ENCODE measurements around the gene COL7A1.
A peak's percentile ranks its signal among the peaks of the same experiment; 100 is the strongest.

COL7A1 gene

DNA sequence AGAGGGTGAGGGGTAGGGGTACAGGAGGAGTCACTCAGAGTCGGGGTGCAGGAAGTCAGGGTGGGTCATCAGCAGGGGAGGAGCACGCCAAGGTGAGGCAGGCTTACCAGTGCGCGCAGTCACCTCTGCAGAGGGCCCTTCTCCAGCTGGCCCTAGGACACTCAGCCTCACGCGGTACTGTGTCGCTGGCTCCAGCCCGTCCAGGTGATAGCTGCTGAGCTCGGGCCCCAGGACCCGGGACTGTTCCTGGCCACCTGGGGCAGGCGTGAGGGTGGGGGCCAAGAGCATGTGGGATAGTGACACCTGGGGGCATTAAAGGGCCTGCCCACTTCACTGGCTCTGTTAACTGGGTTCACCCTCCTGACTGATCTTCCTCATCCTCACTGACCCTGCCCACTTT lies 7.4 kb downstream of the COL7A1 start:
- no peak for DNase-seq

GRCh38 chr3:48585411-48585810 lies 9.7 kb downstream of the COL7A1 start:
- DNase-seq, result no peak

- DNase-seq, result no peak
These were observed 10.3 kb downstream of the COL7A1 start for GRCh38 chr3:48584836-48585235.

GRCh38 chr3:48581621-48582481 lies 13.3 kb downstream of the COL7A1 start:
- no peak for DNase-seq

DNA sequence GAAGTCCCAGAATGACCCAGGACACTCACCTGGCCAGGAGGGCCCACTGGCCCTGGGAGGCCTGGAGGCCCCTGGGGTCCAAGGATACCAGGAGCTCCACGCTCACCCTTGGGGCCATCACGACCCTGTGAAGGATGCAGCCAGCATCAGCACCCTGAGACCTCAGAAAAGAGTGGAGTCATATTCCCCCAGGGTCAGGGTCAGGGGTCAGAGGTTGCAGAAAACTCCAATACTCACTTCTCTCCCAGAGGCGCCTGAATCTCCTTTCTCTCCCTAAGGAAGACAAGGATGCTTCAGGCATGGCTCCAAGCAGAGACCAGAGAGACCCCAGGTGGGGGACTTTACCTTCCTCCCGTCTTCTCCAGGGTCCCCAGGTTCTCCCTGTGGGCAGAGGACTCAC lies 18.5 kb downstream of the COL7A1 start:
- no peak for DNase-seq

DNA sequence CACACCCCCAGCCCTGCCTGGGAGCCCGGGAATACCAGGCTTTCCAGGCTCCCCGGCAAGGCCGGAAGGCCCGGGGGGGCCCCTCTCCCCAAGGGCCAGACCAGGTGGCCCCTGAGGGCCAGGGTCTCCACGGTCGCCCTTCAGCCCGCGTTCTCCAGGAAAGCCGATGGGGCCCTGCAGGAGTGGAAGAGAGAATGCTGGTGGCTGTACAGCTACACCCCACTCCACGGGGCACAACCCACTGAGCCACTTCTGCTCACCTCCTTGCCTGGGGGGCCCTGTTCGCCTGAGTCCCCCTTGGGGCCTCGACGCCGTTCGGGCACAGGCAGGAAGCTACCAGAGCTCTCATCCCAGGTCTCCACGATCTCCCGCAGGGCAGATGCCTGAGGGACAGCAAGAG lies 19.8 kb downstream of the COL7A1 start:
- no peak for DNase-seq

GRCh38 chr3:48573973-48574585 lies 21.1 kb downstream of the COL7A1 start:
- no peak for DNase-seq

DNA sequence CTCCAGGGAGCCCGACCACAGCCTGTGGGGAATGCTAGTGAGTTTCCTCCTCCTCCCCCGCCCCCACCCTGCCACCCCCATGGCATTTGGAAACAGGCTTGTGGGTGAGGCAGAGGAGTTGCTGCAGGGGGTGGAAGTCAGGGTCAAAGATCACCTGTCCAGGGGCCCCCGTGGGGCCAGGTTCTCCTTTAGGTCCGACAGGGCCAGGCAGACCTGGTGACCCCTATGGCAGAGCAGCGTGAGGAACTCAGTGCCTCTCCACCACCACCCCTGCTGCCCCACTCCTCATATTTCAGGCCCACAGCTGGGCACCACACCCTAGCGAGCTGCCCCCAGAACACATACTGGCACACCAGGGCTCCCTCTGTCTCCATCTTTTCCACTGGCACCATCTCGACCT lies 22.6 kb downstream of the COL7A1 start:
- no peak for DNase-seq

DNA sequence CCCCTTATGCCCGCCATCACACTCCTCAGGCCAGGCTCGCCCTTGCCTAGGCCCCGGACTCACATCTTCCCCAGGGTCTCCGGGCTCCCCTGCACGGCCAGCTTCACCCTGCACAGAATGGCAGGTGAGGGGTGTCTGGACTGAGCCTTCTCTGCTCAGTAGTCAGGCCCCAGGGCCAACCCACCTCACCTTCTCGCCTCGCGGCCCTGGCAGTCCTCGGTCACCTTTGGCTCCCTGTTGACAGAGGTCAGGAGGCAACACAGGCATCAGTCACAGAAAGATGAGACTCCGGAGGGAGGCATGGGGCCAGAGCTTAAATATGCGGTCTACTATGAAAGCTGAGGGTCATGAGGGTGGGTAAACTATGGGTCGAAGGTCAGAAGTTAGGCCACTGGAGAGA lies 23.2 kb downstream of the COL7A1 start:
- DNase-seq, result no peak

GRCh38 chr3:48569808-48570450 lies 25.2 kb downstream of the COL7A1 start:
- DNase-seq, result no peak

DNA sequence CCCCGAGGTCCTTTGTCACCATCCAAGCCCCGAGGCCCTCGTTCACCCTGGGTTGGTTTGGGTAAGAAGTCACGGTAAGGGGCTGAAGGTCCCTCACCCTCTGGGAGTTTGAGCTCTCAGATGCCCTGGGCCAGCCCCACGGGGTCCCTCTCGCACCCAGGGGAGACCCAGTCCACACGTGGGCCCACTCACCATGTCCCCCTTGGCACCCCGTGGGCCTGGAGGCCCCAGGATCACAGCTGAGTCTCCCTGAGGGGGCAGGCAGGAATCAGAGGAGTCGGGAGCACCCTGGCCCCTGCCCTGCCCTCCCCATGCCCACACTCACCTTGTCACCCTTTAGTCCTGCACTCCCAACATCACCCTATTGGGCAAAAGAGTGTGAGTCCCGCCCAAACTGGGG lies 25.7 kb downstream of the COL7A1 start:
- no peak for DNase-seq

DNA sequence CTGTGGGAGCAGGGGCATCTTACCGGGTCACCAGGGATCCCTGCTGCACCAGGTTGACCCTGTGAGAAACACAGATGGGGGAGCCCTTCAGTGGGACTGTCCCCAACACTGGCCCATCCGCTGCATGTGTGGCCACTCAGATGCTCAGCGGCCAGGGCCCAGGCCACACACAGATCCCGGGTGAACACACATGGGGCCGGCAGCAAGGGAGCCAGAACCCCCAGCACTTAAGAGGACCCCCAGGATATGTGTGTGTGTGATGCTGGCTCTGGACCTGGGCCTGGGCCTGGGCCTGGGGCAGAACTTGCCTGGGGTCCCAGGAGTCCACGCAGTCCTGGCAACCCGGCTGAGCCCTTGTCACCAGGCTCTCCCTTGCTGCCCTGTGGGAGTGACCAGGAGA lies 26.7 kb downstream of the COL7A1 start:
- no peak for DNase-seq

DNA sequence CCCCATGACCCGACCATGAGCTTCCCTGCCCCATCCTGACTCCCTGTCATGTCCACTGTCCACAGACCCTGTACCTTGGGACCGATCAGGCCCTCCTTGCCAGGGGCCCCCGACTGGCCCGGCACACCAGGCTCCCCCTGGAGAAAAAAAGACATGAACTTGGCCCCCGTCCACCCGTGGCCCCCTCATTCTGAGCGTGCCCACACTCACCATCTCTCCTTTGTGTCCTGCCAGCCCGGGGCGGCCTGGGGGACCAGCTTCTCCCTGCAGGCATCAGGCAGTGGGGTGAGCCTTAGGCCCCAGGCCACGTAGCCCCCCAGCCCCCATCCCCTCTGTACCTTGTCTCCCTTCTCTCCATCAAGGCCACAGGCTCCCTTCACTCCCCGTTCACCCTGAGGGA lies 27.6 kb downstream of the COL7A1 start:
- DNase-seq, result no peak

DNA sequence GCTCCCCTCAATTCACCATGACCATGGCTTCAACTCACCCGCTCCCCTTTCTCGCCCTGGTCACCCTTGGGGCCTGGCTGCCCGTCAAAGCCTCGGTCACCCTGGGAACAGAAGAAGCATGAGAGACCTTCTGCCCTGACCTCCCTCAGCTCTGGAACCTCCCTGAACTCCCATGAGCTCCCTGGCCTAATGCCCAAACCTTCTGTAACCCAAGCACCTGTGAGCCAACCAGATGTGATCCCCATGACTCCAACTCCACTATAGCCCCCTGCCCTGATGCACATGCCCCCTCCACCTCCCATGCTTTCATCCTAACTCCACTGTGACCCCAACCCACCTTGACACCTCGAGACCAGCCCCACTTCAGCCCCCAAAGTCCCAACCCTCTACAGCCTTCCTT lies 28.0 kb downstream of the COL7A1 start:
- no peak for DNase-seq

- no peak for DNase-seq
These were observed 28.7 kb downstream of the COL7A1 start for GRCh38 chr3:48566401-48566760.

GRCh38 chr3:48565591-48566400 lies 29.3 kb downstream of the COL7A1 start:
- no peak for DNase-seq

DNA sequence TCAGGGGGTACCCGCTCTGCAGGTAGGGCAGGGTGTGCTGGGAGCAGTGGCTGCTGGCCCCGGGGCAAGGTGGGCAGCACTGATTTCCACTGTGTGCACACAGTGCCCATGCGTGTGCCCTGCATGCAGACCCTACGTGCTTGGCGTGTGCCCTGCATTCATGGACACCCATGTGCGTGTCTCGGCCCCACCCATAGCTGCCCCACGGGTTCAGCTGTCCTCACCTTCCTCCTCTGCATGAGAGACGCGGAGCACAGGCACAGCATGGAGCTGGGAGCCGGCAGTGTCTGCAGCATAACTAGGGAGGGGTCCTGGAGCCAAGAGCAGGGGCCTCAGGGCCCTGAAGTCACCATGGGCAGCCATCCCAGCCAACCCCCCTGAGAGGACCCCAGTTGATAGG lies 29.9 kb downstream of the COL7A1 start:
- DNase-seq, result no peak

DNA sequence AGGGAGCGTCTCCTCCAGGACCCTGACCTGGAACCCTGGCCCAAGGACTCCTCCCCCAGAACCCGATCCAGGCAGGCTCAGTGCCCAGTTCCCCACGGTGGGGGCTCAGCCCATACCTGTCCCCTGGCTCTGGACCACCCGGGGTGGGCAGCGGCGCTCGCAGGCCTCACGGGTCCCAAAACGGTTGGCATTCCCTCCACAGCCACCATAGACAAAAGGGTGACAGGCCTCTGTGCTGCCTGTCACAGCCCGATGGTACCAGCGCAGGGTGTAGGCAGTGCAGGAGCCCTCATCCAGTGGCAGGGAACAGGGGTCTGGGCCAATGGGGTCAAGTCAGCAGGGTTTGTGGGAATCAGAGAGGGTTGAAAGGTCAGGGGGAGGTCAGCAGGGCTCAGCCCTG lies 30.5 kb downstream of the COL7A1 start:
- DNase-seq, result no peak

DNA sequence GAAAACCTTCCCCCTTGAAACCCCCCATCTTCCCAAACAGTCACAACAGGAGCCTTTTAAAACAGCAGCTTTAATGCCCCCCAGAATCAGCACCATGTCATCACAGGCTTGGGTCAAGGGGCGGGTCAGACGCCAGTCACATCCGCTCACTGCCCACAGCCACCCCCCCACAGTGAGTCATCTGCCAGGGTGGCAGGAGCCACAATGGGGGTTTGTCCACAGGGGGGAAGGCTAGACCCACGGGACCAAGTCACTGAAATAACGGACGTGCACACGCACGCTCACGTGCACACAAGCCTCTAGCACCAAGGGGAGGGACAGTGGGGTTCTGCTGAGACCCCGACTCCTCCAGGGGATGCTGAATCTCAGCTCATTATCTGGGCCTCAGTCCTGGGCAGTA lies 31.1 kb downstream of the COL7A1 start:
- peak; percentile 48 for DNase-seq

DNA sequence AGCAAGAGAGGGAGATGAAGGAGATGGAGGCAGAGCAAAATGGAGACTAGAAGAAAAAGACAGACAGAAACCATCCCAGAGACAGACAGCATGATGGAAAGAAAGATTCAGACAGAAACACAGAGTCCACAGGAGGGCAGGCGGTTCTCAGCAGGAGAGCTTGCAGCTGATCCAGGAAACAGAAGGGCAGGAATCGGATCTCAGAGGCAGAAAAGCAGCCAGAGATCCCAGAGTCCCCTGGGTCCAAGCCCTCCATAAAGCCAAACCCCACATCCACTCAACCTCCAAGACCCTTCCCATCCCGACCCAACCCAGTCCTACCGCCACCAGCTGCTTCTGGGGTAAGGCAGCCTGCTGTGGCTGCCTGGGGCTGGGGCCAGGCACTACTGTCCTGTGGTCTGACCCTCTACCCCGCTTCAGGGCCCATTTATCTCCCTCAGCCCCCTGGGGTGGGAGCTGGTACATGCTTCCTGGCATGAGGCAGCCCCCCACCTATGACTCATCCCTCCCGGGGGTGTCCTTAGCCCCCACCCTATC lies 31.7 kb downstream of the COL7A1 start, which contains the start of gene UCN2:
UCN2 (minus strand) TSS at position 400 of the 537 bp plus-strand sequence. CDS start 657 bp downstream, outside the sequence.
- DNase-seq, result no peak

GRCh38 chr3:48562367-48563095 lies 32.6 kb downstream of the COL7A1 start:
- no peak for DNase-seq

- no peak for DNase-seq
These were observed 33.9 kb downstream of the COL7A1 start for GRCh38 chr3:48561045-48561736.

All from activated CD8-positive, alpha-beta memory T cell treated with anti-CD3 and anti-CD28 coated beads, Interleukin-2, amount 50 U/mL, for 4 hours (primary cell).